OCI-LY1 (cell line): ENCODE measurements around the gene BRSK1.

Source experiments
- EZH2 ChIP-seq: fragments of 200-600 bp; sonication (generic), shearing (Covaris generic); IDR thresholded peaks from 2 replicates; pipeline ENCODE4 v1.8.0; 2017; ENCODE audit warnings: borderline replicate concordance, mixed run types, mild to moderate bottlenecking, antibody characterized with exemption, low read length, moderate library complexity, mixed read lengths
- TF ChIP-seq, protein P1 (sequence below): fragments of 200-600 bp; sonication (generic), shearing (Covaris generic); IDR thresholded peaks from 2 replicates; pipeline ENCODE4 v1.5.1; 2017; ENCODE audit warnings: mild to moderate bottlenecking, antibody characterized with exemption, low read length, moderate library complexity, mixed read lengths

GRCh38 chr19:55303477-55303876 is 19.7 kb downstream of the BRSK1 start:
- TF ChIP-seq, protein P1, sequence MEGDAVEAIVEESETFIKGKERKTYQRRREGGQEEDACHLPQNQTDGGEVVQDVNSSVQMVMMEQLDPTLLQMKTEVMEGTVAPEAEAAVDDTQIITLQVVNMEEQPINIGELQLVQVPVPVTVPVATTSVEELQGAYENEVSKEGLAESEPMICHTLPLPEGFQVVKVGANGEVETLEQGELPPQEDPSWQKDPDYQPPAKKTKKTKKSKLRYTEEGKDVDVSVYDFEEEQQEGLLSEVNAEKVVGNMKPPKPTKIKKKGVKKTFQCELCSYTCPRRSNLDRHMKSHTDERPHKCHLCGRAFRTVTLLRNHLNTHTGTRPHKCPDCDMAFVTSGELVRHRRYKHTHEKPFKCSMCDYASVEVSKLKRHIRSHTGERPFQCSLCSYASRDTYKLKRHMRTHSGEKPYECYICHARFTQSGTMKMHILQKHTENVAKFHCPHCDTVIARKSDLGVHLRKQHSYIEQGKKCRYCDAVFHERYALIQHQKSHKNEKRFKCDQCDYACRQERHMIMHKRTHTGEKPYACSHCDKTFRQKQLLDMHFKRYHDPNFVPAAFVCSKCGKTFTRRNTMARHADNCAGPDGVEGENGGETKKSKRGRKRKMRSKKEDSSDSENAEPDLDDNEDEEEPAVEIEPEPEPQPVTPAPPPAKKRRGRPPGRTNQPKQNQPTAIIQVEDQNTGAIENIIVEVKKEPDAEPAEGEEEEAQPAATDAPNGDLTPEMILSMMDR = no peak
- no peak for TF ChIP-seq EZH2
